Spinal cord (tissue), 10 donors: ENCODE data around the gene POLR1A. TPM values are rescaled to one million over a fixed set of nuclear protein-coding genes. Genes with fewer than 3 reads are reported as not detected.

ENCODE experiments used
- DNase-seq, 6 donors: peaks; one replicate each; pipeline versions ENCODE4 v3.0.0 to v3.0.0-alpha.2; 2013 to 2015; ENCODE audit warnings: low spot score in 6 of 6, low read depth in 4 of 6
- H3K27ac ChIP-seq: one replicate; pipeline ENCODE4 v1.5.1; 2013; ENCODE audit warnings: low read depth, low read length, control low read depth
- H3K27me3 ChIP-seq: one replicate; pipeline ENCODE4 v1.6.1; 2013; ENCODE audit warnings: low read length; ENCODE audit not compliant: control insufficient read depth, insufficient read depth
- H3K36me3 ChIP-seq: one replicate; pipeline ENCODE4 v1.6.1; 2013; ENCODE audit warnings: low read length; ENCODE audit not compliant: control insufficient read depth, insufficient read depth
- H3K4me1 ChIP-seq: one replicate; pipeline ENCODE4 v1.6.1; 2013; ENCODE audit warnings: low read length; ENCODE audit not compliant: control insufficient read depth, insufficient read depth
- H3K4me3 ChIP-seq: one replicate; pipeline ENCODE4 v1.5.1; 2013; ENCODE audit warnings: low read depth, low read length, control low read depth
- H3K9me3 ChIP-seq: one replicate; pipeline ENCODE4 v1.6.1; 2013; ENCODE audit warnings: low read length; ENCODE audit not compliant: control insufficient read depth, insufficient read depth
- WGBS: methylation state at CpG from one replicate; pipeline ENCODE4 v1.1.5; 2013; ENCODE audit warnings: missing lambda C conversion rate; ENCODE audit not compliant: insufficient coverage; 5-methylcytosine and 5-hydroxymethylcytosine counted together
- polyA plus RNA-seq, 2 donors: library from polyadenylated mRNA; unstranded; fragments of 120-200 nt; gene quantifications; one replicate each; pipeline ENCODE4 v1.2.1, GENCODE V29; 2013; ENCODE audit not compliant: insufficient read length in 2 of 2
- total RNA-seq, 2 donors: library from RNA; depleted of rRNA in 1 of 2; stranded (reverse); fragments of 120-200 nt in 1 of 2; fragments of >200 nt in 1 of 2; gene quantifications; one replicate each; pipeline versions ENCODE4 v1.2.3 to v1.2.4, GENCODE V29; 2013 to 2014
- donor health status: healthy.

POLR1A gene
- total and polyA plus RNA-seq, 4 donors = 11.1 to 22.4 (median 17.6) TPM

DNA sequence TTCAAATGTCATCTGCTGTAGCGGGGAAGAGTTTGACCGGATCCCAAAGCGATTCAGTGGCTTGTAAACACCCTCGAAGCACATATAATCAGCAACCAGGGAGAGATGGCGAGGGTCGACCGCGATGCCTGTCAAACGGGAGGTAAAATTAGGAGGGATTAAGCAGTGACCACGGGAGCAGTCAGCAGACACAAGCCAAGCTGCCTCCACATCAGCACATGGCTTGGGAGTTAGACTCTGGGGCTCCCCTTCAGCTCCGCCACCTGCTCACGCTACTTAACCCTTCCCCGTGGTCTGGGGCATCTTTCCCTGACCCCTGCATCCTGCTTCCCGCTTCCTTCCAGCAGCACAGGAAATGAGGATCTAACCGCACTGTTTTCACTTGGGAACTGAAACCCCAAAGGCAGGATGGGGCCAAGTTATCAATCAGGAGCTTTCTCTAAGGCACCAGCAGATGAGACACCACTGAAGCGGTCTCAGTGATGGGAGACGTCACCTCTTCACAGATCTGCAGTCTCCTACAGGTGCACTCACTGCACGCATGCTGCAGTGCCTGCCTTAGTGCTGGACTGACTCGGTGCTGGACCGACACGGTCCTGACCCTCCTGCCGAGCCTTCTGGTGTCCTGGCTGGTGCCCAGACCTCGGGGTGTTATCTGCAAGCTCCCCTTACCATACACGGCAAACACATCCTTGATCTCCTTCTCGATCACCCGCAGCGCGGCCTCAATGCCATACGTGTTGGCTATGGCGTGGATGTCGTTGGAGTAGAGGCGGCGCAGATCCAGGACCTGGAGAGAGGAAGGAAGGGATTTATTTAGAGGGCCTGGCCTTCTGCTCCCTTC is 77.5 kb downstream of the POLR1A start:
- Histone ChIP-seq H3K27ac (no peak overlapping the region), H3K36me3 (peaks cover 83% of the 10 kb centered on the region), H3K4me1 (peaks cover 30% of the 10 kb centered on the region), H3K9me3 (no peaks in the 10 kb centered on the region), H3K4me3 (no peak overlapping the region), H3K27me3 (no peaks in the 10 kb centered on the region)
- WGBS = 87% methylated on average over 29 of the region's 33 CpGs
- DNase-seq = no peak

- no peak for DNase-seq
- peak overlapping the region; percentile 51 for H3K27ac ChIP-seq
- WGBS = 93% methylated on average over 15 of the region's 17 CpGs
Observed at GRCh38 chr2:86027196-86027921, 78.3 kb downstream of the POLR1A start.

GRCh38 chr2:86026744-86027065 is 79.0 kb downstream of the POLR1A start:
- Histone ChIP-seq H3K27me3 (no peaks in the 10 kb centered on the region), H3K27ac (peak overlapping the region; percentile 51), H3K9me3 (no peaks in the 10 kb centered on the region), H3K36me3 (peaks cover 73% of the 10 kb centered on the region), H3K4me1 (peaks cover 32% of the 10 kb centered on the region), H3K4me3 (no peak overlapping the region)
- DNase-seq = no peak
- WGBS = 94% methylated on average over 6 of the region's 6 CpGs

More at GRCh38 chr2:86027196-86027921, 78.3 kb downstream of the POLR1A start:
- H3K9me3 ChIP-seq = no peaks in the 10 kb centered on the region
- H3K36me3 ChIP-seq = peaks cover 77% of the 10 kb centered on the region
- H3K4me1 ChIP-seq = peaks cover 30% of the 10 kb centered on the region
- H3K27me3 ChIP-seq = no peaks in the 10 kb centered on the region
- H3K4me3 ChIP-seq = no peak overlapping the region

GRCh38 chr2:86025976-86026743 is 79.5 kb downstream of the POLR1A start:
- H3K27ac ChIP-seq = peak overlapping the region; percentile 51
- no peaks in the 10 kb centered on the region for H3K27me3 ChIP-seq
- H3K9me3 ChIP-seq = no peaks in the 10 kb centered on the region
- DNase-seq = no peak
- WGBS = 95% methylated on average over 2 of the region's 8 CpGs
- no peak overlapping the region for H3K4me3 ChIP-seq
- H3K36me3 ChIP-seq = peaks cover 68% of the 10 kb centered on the region
- peaks cover 37% of the 10 kb centered on the region for H3K4me1 ChIP-seq

DNA sequence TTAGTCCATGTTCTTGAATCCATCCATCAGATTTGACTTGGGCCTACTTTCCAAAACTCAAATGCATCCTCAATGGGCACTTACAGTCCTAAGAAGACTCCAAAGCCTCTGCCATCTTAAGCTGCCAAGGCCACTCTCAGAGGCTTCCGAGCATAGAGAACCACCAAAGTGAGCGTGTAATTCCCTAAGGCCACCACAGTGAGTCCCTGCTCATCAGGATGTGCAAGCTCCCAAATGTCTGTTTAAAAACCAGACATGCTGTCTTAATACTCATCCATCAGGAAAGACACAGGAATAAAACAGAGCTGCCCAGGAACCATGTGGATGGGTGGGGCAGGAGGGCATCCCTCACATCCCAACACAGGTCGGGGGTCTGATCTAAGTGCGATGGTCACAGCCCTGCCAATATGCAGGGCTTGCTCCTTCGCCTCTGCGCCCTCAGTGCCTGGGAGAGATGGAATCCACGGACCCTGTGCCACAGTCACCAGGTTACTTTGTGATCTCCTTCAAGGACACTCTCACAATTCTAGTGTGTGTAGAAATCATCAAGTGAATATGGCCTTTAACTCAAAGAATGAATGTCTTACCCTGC is 80.4 kb downstream of the POLR1A start:
- Histone ChIP-seq H3K27me3 (no peaks in the 10 kb centered on the region), H3K4me3 (no peak overlapping the region), H3K9me3 (no peaks in the 10 kb centered on the region), H3K36me3 (peaks cover 61% of the 10 kb centered on the region), H3K27ac (peak overlapping the region; percentile 51), H3K4me1 (peaks cover 41% of the 10 kb centered on the region)
- WGBS = 94% methylated on average over 4 of the region's 7 CpGs
- DNase-seq = no peak

DNA sequence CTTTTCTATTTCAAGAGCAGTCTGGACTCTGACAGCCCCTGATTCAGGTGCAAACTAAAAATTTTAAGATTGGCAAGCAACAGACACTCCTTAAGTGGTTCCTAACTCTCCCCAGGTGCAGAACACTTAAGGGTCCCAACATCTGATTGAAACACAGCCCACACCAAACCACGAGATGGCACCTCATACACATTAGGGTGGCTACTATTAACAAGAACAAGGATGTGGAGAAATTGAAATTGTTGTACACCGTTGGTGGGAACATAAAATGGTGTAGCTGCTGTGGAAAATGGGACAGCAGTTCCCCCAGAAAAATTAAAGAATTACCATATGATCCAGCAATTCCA is 82.3 kb downstream of the POLR1A start:
- no peak for DNase-seq
- WGBS = no CpG with 5 or more reads among the region's 2 CpGs
- Histone ChIP-seq H3K4me1 (peaks cover 37% of the 10 kb centered on the region), H3K4me3 (no peak overlapping the region), H3K27me3 (no peaks in the 10 kb centered on the region), H3K36me3 (peaks cover 41% of the 10 kb centered on the region), H3K9me3 (no peaks in the 10 kb centered on the region), H3K27ac (no peak overlapping the region)

- Histone ChIP-seq H3K27ac (no peak overlapping the region), H3K27me3 (no peaks in the 10 kb centered on the region), H3K9me3 (no peaks in the 10 kb centered on the region), H3K4me1 (peaks cover 41% of the 10 kb centered on the region), H3K4me3 (no peak overlapping the region), H3K36me3 (peaks cover 36% of the 10 kb centered on the region)
- WGBS = 91% methylated on average over 8 of the region's 13 CpGs
- DNase-seq = no peak
Observed at GRCh38 chr2:86022661-86023365, 82.9 kb downstream of the POLR1A start.

GRCh38 chr2:86021396-86022378 is 84.0 kb downstream of the POLR1A start:
- Histone ChIP-seq H3K27me3 (no peaks in the 10 kb centered on the region), H3K4me1 (peaks cover 33% of the 10 kb centered on the region), H3K27ac (no peak overlapping the region), H3K4me3 (no peak overlapping the region), H3K36me3 (peaks cover 24% of the 10 kb centered on the region), H3K9me3 (no peaks in the 10 kb centered on the region)
- 88% methylated on average over 9 of the region's 12 CpGs for WGBS
- no peak for DNase-seq
